WTC11 (cell line): Measurements from ENCODE around the gene ATP6V0B. TPM values are rescaled to one million over a fixed set of nuclear protein-coding genes. Genes with fewer than 3 reads are reported as not detected.
A peak's percentile ranks its signal among the peaks of the same experiment; 100 is the strongest.

Experiments
- ATAC-seq: fragments of 200-7000 bp; cut with Tn5 transposase; 2 replicates; pipeline ENCODE4 v1.10.0; 2021; ENCODE audit warnings: mild to moderate bottlenecking, moderate library complexity
- CTCF ChIA-PET: fragments of 300-600 bp; sonication (Branson Sonifier 250); formaldehyde crosslinking; loops from one replicate; lab custom pipeline; 2021; ENCODE audit warnings: antibody characterized with exemption; lab: Charles Lee
- POLR2A ChIA-PET: fragments of 350-600 bp; sonication (Branson Sonifier 250); formaldehyde crosslinking; loops from one replicate; lab custom pipeline; 2021; ENCODE audit warnings: antibody characterized with exemption; lab: Charles Lee
- DNase-seq: peaks from one replicate; pipeline ENCODE4 v3.0.0; 2021; ENCODE audit warnings: low spot score
- H3K27ac Mint-ChIP-seq: 2 replicates; pipeline ENCODE4 v1.8.0; 2021; ENCODE audit warnings: mixed read lengths
- H3K27me3 Mint-ChIP-seq: 2 replicates; pipeline ENCODE4 v1.8.0; 2021; ENCODE audit warnings: low read depth, mild to moderate bottlenecking, moderate library complexity, mixed read lengths
- H3K36me3 Mint-ChIP-seq: 2 replicates; pipeline ENCODE4 v1.8.0; 2021; ENCODE audit warnings: mixed read lengths
- H3K4me1 Mint-ChIP-seq: 2 replicates; pipeline ENCODE4 v1.8.0; 2022; ENCODE audit warnings: mixed read lengths
- H3K4me3 Mint-ChIP-seq: 2 replicates; pipeline ENCODE4 v1.8.0; 2021; ENCODE audit warnings: mild to moderate bottlenecking, moderate library complexity, mixed read lengths
- H3K9me3 Mint-ChIP-seq: 2 replicates; pipeline ENCODE4 v1.8.0; 2021; ENCODE audit warnings: mixed read lengths
- AR ChIP-seq: fragments of 250-450 bp; sonication (Bioruptor Pico); IDR thresholded peaks from 2 replicates; pipeline ENCODE4 v1.9.0; 2021; ENCODE audit warnings: mild to moderate bottlenecking
- ATF2 ChIP-seq: sonication (generic); formaldehyde crosslinking; IDR thresholded peaks from 2 replicates; pipeline ENCODE4 v1.8.1; 2022; ENCODE audit warnings: low read depth, missing genetic modification reagents, borderline replicate concordance
- CREB1 ChIP-seq: sonication (generic); formaldehyde crosslinking; IDR thresholded peaks from 2 replicates; pipeline ENCODE4 v1.8.0; 2023; ENCODE audit warnings: mild to moderate bottlenecking, missing genetic modification reagents
- E2F1 ChIP-seq: sonication (generic); formaldehyde crosslinking; IDR thresholded peaks from 2 replicates; pipeline ENCODE4 v1.8.0; 2022; ENCODE audit warnings: mild to moderate bottlenecking, missing genetic modification reagents
- KAT7 ChIP-seq: sonication (generic); formaldehyde crosslinking; IDR thresholded peaks from 2 replicates; pipeline ENCODE4 v1.8.1; 2023; ENCODE audit warnings: missing genetic modification reagents, mild to moderate bottlenecking, borderline replicate concordance
- MAX ChIP-seq: sonication (generic); formaldehyde crosslinking; IDR thresholded peaks from 2 replicates; pipeline ENCODE4 v1.8.0; 2022; ENCODE audit warnings: mild to moderate bottlenecking, missing genetic modification reagents
- MLX ChIP-seq: sonication (generic); formaldehyde crosslinking; IDR thresholded peaks from 2 replicates; pipeline ENCODE4 v1.8.1; 2023; ENCODE audit warnings: mild to moderate bottlenecking, missing genetic modification reagents, moderate library complexity
- MYBL2 ChIP-seq: sonication (generic); formaldehyde crosslinking; IDR thresholded peaks from 2 replicates; pipeline ENCODE4 v1.8.1; 2023; ENCODE audit warnings: mild to moderate bottlenecking, moderate library complexity, missing genetic modification reagents
- NFATC4 ChIP-seq: fragments of 250-450 bp; sonication (Bioruptor Pico); IDR thresholded peaks from 2 replicates; pipeline ENCODE4 v1.9.0; 2021; ENCODE audit warnings: mild to moderate bottlenecking
- NFE2L1 ChIP-seq: sonication (generic); formaldehyde crosslinking; IDR thresholded peaks from 2 replicates; pipeline ENCODE4 v1.8.1; 2023; ENCODE audit warnings: missing genetic modification reagents
- NR3C1 ChIP-seq: sonication (generic); formaldehyde crosslinking; conservative IDR thresholded peaks from 2 replicates; pipeline ENCODE4 v1.8.1; 2023; ENCODE audit warnings: low read depth, mild to moderate bottlenecking, missing genetic modification reagents
- SOX15 ChIP-seq: fragments of 250-450 bp; sonication (Bioruptor Pico); IDR thresholded peaks from 2 replicates; pipeline ENCODE4 v1.9.0; 2021; ENCODE audit warnings: mild to moderate bottlenecking
- SP1 ChIP-seq: sonication (generic); formaldehyde crosslinking; conservative IDR thresholded peaks from 2 replicates; pipeline ENCODE4 v1.8.1; 2022; ENCODE audit warnings: missing genetic modification reagents
- TP53 ChIP-seq: sonication (generic); formaldehyde crosslinking; IDR thresholded peaks from 2 replicates; pipeline ENCODE4 v1.8.1; 2023; ENCODE audit warnings: mild to moderate bottlenecking, missing genetic modification reagents
- USF1 ChIP-seq: sonication (generic); formaldehyde crosslinking; IDR thresholded peaks from 2 replicates; pipeline ENCODE4 v1.8.0; 2022; ENCODE audit warnings: mild to moderate bottlenecking, missing genetic modification reagents
- ZNF219 ChIP-seq: sonication (generic); formaldehyde crosslinking; IDR thresholded peaks from 2 replicates; pipeline ENCODE4 v1.8.0; 2023; ENCODE audit warnings: missing genetic modification reagents, mild to moderate bottlenecking, borderline replicate concordance
- total RNA-seq: library from RNA; stranded (reverse); gene quantifications from 3 replicates; pipeline ENCODE4 v1.2.3, GENCODE V29; 2021

The ATP6V0B gene
- total RNA-seq, 1 experiment from 2014 or later, result 110 TPM

- 0 out of 2 replicates have a peak, but pooled peaks have one; percentile 40 for TF ChIP-seq E2F1 (CRISPR knock-in tag)
- TF ChIP-seq NR3C1 (CRISPR knock-in tag), result no peak
- POLR2A ChIA-PET, result no interaction called here
- ATAC-seq, result no peak
- peaks cover 14% of the 10 kb centered on the region for H3K27me3 Mint-ChIP-seq
- no peak overlapping the region for H3K27ac Mint-ChIP-seq
- peaks cover 2% of the 10 kb centered on the region for H3K36me3 Mint-ChIP-seq
- H3K4me3 Mint-ChIP-seq, result no peak overlapping the region
- no peaks in the 10 kb centered on the region for H3K9me3 Mint-ChIP-seq
- peaks cover 22% of the 10 kb centered on the region for H3K4me1 Mint-ChIP-seq
- CTCF ChIA-PET, result interaction anchor here (0.7 to 9.8 kb wide), 7 partner anchors 8 to 107 kb away, joined by 3 to 87 read pairs (median 5); partner anchors contain the start of gene ATP6V0B
- DNase-seq, result no peak
These were observed 21.4 kb downstream of the ATP6V0B start for GRCh38 chr1:43995984-43996732.

GRCh38 chr1:43996733-43997115, 22.0 kb downstream of the ATP6V0B start:
- CTCF ChIA-PET, result interaction anchor here (1.6 to 9.8 kb wide), 3 partner anchors 8 to 40 kb away, joined by 5 to 87 read pairs (median 16); no protein-coding TSS in a partner anchor
- TF ChIP-seq USF1 (no peak), NFATC4 (CRISPR knock-in tag) (no peak), NFE2L1 (CRISPR knock-in tag) (no peak), ATF2 (CRISPR knock-in tag) (no peak), SOX15 (no peak), KAT7 (CRISPR knock-in tag) (no peak), AR (no peak), MLX (CRISPR knock-in tag) (no peak), MYBL2 (no peak), MAX (CRISPR knock-in tag) (no peak), TP53 (CRISPR knock-in tag) (no peak), ZNF219 (CRISPR knock-in tag) (no peak), SP1 (CRISPR knock-in tag) (no peak), CREB1 (CRISPR knock-in tag) (no peak)
- DNase-seq (no peak), ATAC-seq (no peak)
- no peaks in the 10 kb centered on the region for H3K9me3 Mint-ChIP-seq
- no peak overlapping the region for H3K4me3 Mint-ChIP-seq
- POLR2A ChIA-PET, result no interaction called here
- H3K27ac Mint-ChIP-seq, result no peak overlapping the region
- peaks cover 14% of the 10 kb centered on the region for H3K27me3 Mint-ChIP-seq
- peaks cover 22% of the 10 kb centered on the region for H3K4me1 Mint-ChIP-seq
- peaks cover 6% of the 10 kb centered on the region for H3K36me3 Mint-ChIP-seq
